ENCODE measurements around the gene MDM4.

The MDM4 gene

GRCh38 chr1:204560590-204561150, 44.5 kb downstream of the MDM4 start:
- no peaks in the 10 kb centered on the region; the same call in 1 of the 2 replicates for H4K20me1 ChIP-seq (ENCODE audit: insufficient read depth, low read length)
- no peak overlapping the region for H3K4me2 ChIP-seq (ENCODE audit: insufficient read depth, low read length)
- H3K36me3 ChIP-seq (ENCODE audit: insufficient read depth, low read length) = peaks cover 21% of the 10 kb centered on the region
- H3K4me1 ChIP-seq (ENCODE audit: insufficient read depth, low read length) = no peaks in the 10 kb centered on the region; the same call in 1 of the 2 replicates
- no peak overlapping the region for H3K4me3 ChIP-seq (ENCODE audit: low read depth in 1 of 2, low read length in 2 of 2)
- no peaks in the 10 kb centered on the region for H3K9me3 ChIP-seq (ENCODE audit: insufficient read depth, low read length, severe bottlenecking)
- no peaks in the 10 kb centered on the region for H3K27me3 ChIP-seq (ENCODE audit: insufficient read depth, low read length, poor library complexity)
- H2AFZ ChIP-seq (ENCODE audit: low read depth, low read length) = no peak overlapping the region
- H3K9ac ChIP-seq (ENCODE audit: low read depth, low read length) = no peak overlapping the region
- ATAC-seq (ENCODE audit: insufficient read depth, low read depth) (no peak), DNase-seq (no peak)
- H3K79me2 ChIP-seq (ENCODE audit: insufficient read depth, low read length) = no peaks in the 10 kb centered on the region
- no peak for TF ChIP-seq EZH2 (IDR thresholded peaks at IDR 0.05; ENCODE audit: borderline replicate concordance, low read depth, low read length, severe bottlenecking)
- TF ChIP-seq, protein P1, sequence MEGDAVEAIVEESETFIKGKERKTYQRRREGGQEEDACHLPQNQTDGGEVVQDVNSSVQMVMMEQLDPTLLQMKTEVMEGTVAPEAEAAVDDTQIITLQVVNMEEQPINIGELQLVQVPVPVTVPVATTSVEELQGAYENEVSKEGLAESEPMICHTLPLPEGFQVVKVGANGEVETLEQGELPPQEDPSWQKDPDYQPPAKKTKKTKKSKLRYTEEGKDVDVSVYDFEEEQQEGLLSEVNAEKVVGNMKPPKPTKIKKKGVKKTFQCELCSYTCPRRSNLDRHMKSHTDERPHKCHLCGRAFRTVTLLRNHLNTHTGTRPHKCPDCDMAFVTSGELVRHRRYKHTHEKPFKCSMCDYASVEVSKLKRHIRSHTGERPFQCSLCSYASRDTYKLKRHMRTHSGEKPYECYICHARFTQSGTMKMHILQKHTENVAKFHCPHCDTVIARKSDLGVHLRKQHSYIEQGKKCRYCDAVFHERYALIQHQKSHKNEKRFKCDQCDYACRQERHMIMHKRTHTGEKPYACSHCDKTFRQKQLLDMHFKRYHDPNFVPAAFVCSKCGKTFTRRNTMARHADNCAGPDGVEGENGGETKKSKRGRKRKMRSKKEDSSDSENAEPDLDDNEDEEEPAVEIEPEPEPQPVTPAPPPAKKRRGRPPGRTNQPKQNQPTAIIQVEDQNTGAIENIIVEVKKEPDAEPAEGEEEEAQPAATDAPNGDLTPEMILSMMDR (IDR thresholded peaks at IDR 0.05; ENCODE audit: borderline replicate concordance, extremely low read depth, low read length, poor library complexity, severe bottlenecking) = no peak
- no peak overlapping the region for H3K27ac ChIP-seq (ENCODE audit: low read length)

GRCh38 chr1:204562075-204562990, 46.1 kb downstream of the MDM4 start:
- peaks cover 20% of the 10 kb centered on the region for H3K36me3 ChIP-seq (ENCODE audit: insufficient read depth, low read length)
- ATAC-seq (ENCODE audit: insufficient read depth, low read depth) = no peak
- H4K20me1 ChIP-seq (ENCODE audit: insufficient read depth, low read length) = no peaks in the 10 kb centered on the region; the same call in 1 of the 2 replicates
- no peaks in the 10 kb centered on the region for H3K27me3 ChIP-seq (ENCODE audit: insufficient read depth, low read length, poor library complexity)
- no peak overlapping the region for H2AFZ ChIP-seq (ENCODE audit: low read depth, low read length)
- H3K27ac ChIP-seq (ENCODE audit: low read length) = no peak overlapping the region
- peaks cover 3% of the 10 kb centered on the region; the same call in 1 of the 2 replicates for H3K4me1 ChIP-seq (ENCODE audit: insufficient read depth, low read length)
- TF ChIP-seq EZH2 (IDR thresholded peaks at IDR 0.05; ENCODE audit: borderline replicate concordance, low read depth, low read length, severe bottlenecking) = no peak
- TF ChIP-seq, protein P1 (IDR thresholded peaks at IDR 0.05; ENCODE audit: borderline replicate concordance, extremely low read depth, low read length, poor library complexity, severe bottlenecking) = no peak
- no peaks in the 10 kb centered on the region for H3K9me3 ChIP-seq (ENCODE audit: insufficient read depth, low read length, severe bottlenecking)
- H3K4me2 ChIP-seq (ENCODE audit: insufficient read depth, low read length) = no peak overlapping the region
- no peaks in the 10 kb centered on the region for H3K79me2 ChIP-seq (ENCODE audit: insufficient read depth, low read length)
- no peak for DNase-seq
- no peak overlapping the region for H3K9ac ChIP-seq (ENCODE audit: low read depth, low read length)
- H3K4me3 ChIP-seq (ENCODE audit: low read depth in 1 of 2, low read length in 2 of 2) = no peak overlapping the region

- DNase-seq (peak; percentile 56), ATAC-seq (ENCODE audit: insufficient read depth, low read depth) (peak; percentile 75)
- Histone ChIP-seq H4K20me1 (ENCODE audit: insufficient read depth, low read length) (no peaks in the 10 kb centered on the region; the same call in 1 of the 2 replicates), H2AFZ (ENCODE audit: low read depth, low read length) (no peak overlapping the region), H3K27me3 (ENCODE audit: insufficient read depth, low read length, poor library complexity) (no peaks in the 10 kb centered on the region), H3K36me3 (ENCODE audit: insufficient read depth, low read length) (peaks cover 15% of the 10 kb centered on the region), H3K9me3 (ENCODE audit: insufficient read depth, low read length, severe bottlenecking) (no peaks in the 10 kb centered on the region), H3K4me3 (ENCODE audit: low read depth in 1 of 2, low read length in 2 of 2) (no peak overlapping the region), H3K79me2 (ENCODE audit: insufficient read depth, low read length) (no peaks in the 10 kb centered on the region), H3K9ac (ENCODE audit: low read depth, low read length) (no peak overlapping the region), H3K4me1 (ENCODE audit: insufficient read depth, low read length) (peaks cover 3% of the 10 kb centered on the region; the same call in 1 of the 2 replicates), H3K27ac (ENCODE audit: low read length) (no peak overlapping the region), H3K4me2 (ENCODE audit: insufficient read depth, low read length) (no peak overlapping the region)
- no peak for TF ChIP-seq EZH2 (IDR thresholded peaks at IDR 0.05; ENCODE audit: borderline replicate concordance, low read depth, low read length, severe bottlenecking)
- TF ChIP-seq, protein P1 (IDR thresholded peaks at IDR 0.05; ENCODE audit: borderline replicate concordance, extremely low read depth, low read length, poor library complexity, severe bottlenecking) = no peak
Measured at GRCh38 chr1:204563307-204563706, 47.1 kb downstream of the MDM4 start.
